H1 (cell line): ENCODE results near the gene NRXN3. TPM values are rescaled to one million over a fixed set of nuclear protein-coding genes. Genes with fewer than 3 reads are reported as not detected.

ENCODE experiments used
- CTCF ChIA-PET: fragments of 300-600 bp; sonication (Branson Sonifier 250); formaldehyde crosslinking; loops from one replicate; lab custom pipeline; 2021; ENCODE audit not compliant: partially characterized antibody; lab: Charles Lee
- POLR2A ChIA-PET: fragments of 300-600 bp; sonication (Branson Sonifier 250); formaldehyde crosslinking; loops from one replicate; lab custom pipeline; 2021; ENCODE audit warnings: inconsistent platforms; ENCODE audit not compliant: partially characterized antibody; lab: Charles Lee
- DNase-seq, 2 experiments: peaks; one replicate each; pipeline versions ENCODE4 v3.0.0 to v3.0.0-alpha.2; 2010 to 2022; ENCODE audit warnings: low spot score in 2 of 2, low read depth in 1 of 2, mixed read lengths in 1 of 2
- FAIRE-seq: peaks from 2 replicates; lab custom pipeline; 2011; peaks lifted over from hg19 to GRCh38; lab: Jason Lieb, UNC
- H2AFZ ChIP-seq: 2 replicates; pipeline ENCODE4 v1.8.1; 2012; ENCODE audit warnings: low read length, inconsistent platforms
- H2AK5ac ChIP-seq: 2 replicates; pipeline ENCODE4 v1.6.1; 2013; ENCODE audit warnings: low read depth, low read length
- H2BK120ac ChIP-seq: replicated peaks from 2 replicates; pipeline ENCODE3; 2013; ENCODE audit warnings: low read depth, low read length, inconsistent platforms
- H2BK12ac ChIP-seq: 2 replicates; pipeline ENCODE4 v1.6.1; 2013; ENCODE audit warnings: low read depth, low read length
- H2BK15ac ChIP-seq: 2 replicates; pipeline ENCODE4 v1.6.1; 2013; ENCODE audit warnings: low read length
- H2BK20ac ChIP-seq: 2 replicates; pipeline ENCODE4 v1.6.1; 2013; ENCODE audit warnings: low read length
- H2BK5ac ChIP-seq: 2 replicates; pipeline ENCODE4 v1.6.1; 2013; ENCODE audit warnings: low read depth, low read length
- H3K14ac ChIP-seq: 2 replicates; pipeline ENCODE4 v1.6.1; 2013; ENCODE audit warnings: inconsistent platforms; ENCODE audit not compliant: insufficient read length
- H3K18ac ChIP-seq: 2 replicates; pipeline ENCODE4 v1.6.1; 2013; ENCODE audit warnings: low read length; ENCODE audit errors: extremely low read depth
- H3K23ac ChIP-seq: 2 replicates; pipeline ENCODE4 v1.6.1; 2013; ENCODE audit warnings: inconsistent platforms; ENCODE audit not compliant: insufficient read length
- H3K23me2 ChIP-seq: 2 replicates; pipeline ENCODE4 v1.6.1; 2013; ENCODE audit warnings: low read depth, low read length
- H3K27ac ChIP-seq: 2 replicates; pipeline ENCODE4 v1.6.1; 2011; ENCODE audit warnings: low read depth, low read length, inconsistent platforms
- H3K27me3 ChIP-seq, 4 experiments: replicated peaks in 1 of 4; 1 replicate in 1 of 4; 2 replicates in 3 of 4; pipeline versions ENCODE4 v1.6.1 to v1.8.1; 2011 to 2013; ENCODE audit warnings: low read length in 3 of 4, mild to moderate bottlenecking in 3 of 4, inconsistent platforms in 2 of 4, mixed read lengths in 2 of 4, moderate library complexity in 1 of 4; ENCODE audit not compliant: control insufficient read depth in 3 of 4, insufficient read depth in 3 of 4; ENCODE audit errors: extremely low read depth in 1 of 4
- H3K36me3 ChIP-seq, 4 experiments: 2 replicates each; pipeline versions ENCODE4 v1.6.1 to v1.8.1; 2011 to 2013; ENCODE audit warnings: mild to moderate bottlenecking in 4 of 4, low read length in 3 of 4, moderate library complexity in 2 of 4, control low read depth in 1 of 4, inconsistent platforms in 1 of 4; ENCODE audit not compliant: insufficient read depth in 4 of 4, control insufficient read depth in 2 of 4
- H3K4ac ChIP-seq: replicated peaks from 2 replicates; pipeline ENCODE3; 2013; ENCODE audit warnings: low read length, low read depth, mixed read lengths, inconsistent platforms; ENCODE audit not compliant: insufficient read length
- H3K4me1 ChIP-seq, 4 experiments: replicated peaks in 1 of 4; 1 replicate in 1 of 4; 2 replicates in 3 of 4; pipeline versions ENCODE4 v1.6.1 to v1.8.1; 2011 to 2013; ENCODE audit warnings: low read length in 3 of 4, inconsistent platforms in 2 of 4, mixed read lengths in 1 of 4; ENCODE audit not compliant: insufficient read depth in 4 of 4, control insufficient read depth in 3 of 4
- H3K4me2 ChIP-seq, 2 experiments: 2 replicates each; pipeline versions ENCODE4 v1.6.1 to v1.8.1; 2011 to 2013; ENCODE audit warnings: low read depth in 2 of 2, low read length in 2 of 2, control low read depth in 1 of 2, inconsistent platforms in 1 of 2, mild to moderate bottlenecking in 1 of 2; ENCODE audit not compliant: insufficient read depth in 1 of 2
- H3K4me3 ChIP-seq, 4 experiments: fragments of 200-600, 300-600 bp in 1 of 4; sonication (generic), shearing (Covaris generic), sonication (Bioruptor Twin) in 1 of 4; 2 replicates each; pipeline versions ENCODE4 v1.5.1 to v1.8.1; 2011 to 2016; ENCODE audit warnings: low read length in 4 of 4, low read depth in 3 of 4, control low read depth in 2 of 4, inconsistent platforms in 2 of 4, mild to moderate bottlenecking in 2 of 4, mixed read lengths in 1 of 4, moderate library complexity in 1 of 4; ENCODE audit not compliant: insufficient read depth in 2 of 4; ENCODE audit errors: extremely low read depth in 1 of 4
- H3K56ac ChIP-seq: replicated peaks from 2 replicates; pipeline ENCODE3; 2013; ENCODE audit warnings: low read depth, mild to moderate bottlenecking, mixed read lengths, low read length, inconsistent platforms; ENCODE audit not compliant: insufficient read length
- H3K79me1 ChIP-seq: 2 replicates; pipeline ENCODE4 v1.6.1; 2013; ENCODE audit warnings: low read depth, low read length, control low read depth
- H3K79me2 ChIP-seq, 2 experiments: 2 replicates each; pipeline versions ENCODE4 v1.6.1 to v1.8.1; 2012 to 2013; ENCODE audit warnings: low read length in 2 of 2, mild to moderate bottlenecking in 2 of 2, inconsistent platforms in 1 of 2; ENCODE audit not compliant: insufficient read depth in 2 of 2, control insufficient read depth in 1 of 2
- H3K9ac ChIP-seq, 4 experiments: replicated peaks in 1 of 4; 1 replicate in 1 of 4; 2 replicates in 3 of 4; pipeline versions ENCODE4 v1.6.1 to v1.8.1; 2011 to 2013; ENCODE audit warnings: low read depth in 3 of 4, low read length in 3 of 4, control low read depth in 2 of 4, mild to moderate bottlenecking in 2 of 4, moderate library complexity in 2 of 4, inconsistent platforms in 1 of 4; ENCODE audit errors: extremely low read depth in 1 of 4
- H3K9me3 ChIP-seq, 2 experiments: 2 replicates each; pipeline versions ENCODE4 v1.6.1 to v1.8.1; 2012 to 2013; ENCODE audit warnings: mild to moderate bottlenecking in 2 of 2, moderate library complexity in 2 of 2, control low read depth in 1 of 2, inconsistent platforms in 1 of 2, low read depth in 1 of 2, low read length in 1 of 2, mixed read lengths in 1 of 2; ENCODE audit not compliant: insufficient read depth in 2 of 2
- H4K20me1 ChIP-seq, 2 experiments: replicated peaks in 1 of 2; 2 replicates each; pipeline versions ENCODE3 to v1.8.1; 2011 to 2013; ENCODE audit warnings: inconsistent platforms in 2 of 2, low read length in 2 of 2, mild to moderate bottlenecking in 1 of 2; ENCODE audit not compliant: insufficient read depth in 2 of 2, control insufficient read depth in 1 of 2
- H4K5ac ChIP-seq: 2 replicates; pipeline ENCODE4 v1.6.1; 2013; ENCODE audit warnings: low read length, low read depth, mixed read lengths, inconsistent platforms; ENCODE audit not compliant: insufficient read length
- H4K8ac ChIP-seq: 2 replicates; pipeline ENCODE4 v1.8.0; 2013; ENCODE audit warnings: mild to moderate bottlenecking, moderate library complexity, low read length, inconsistent platforms; ENCODE audit not compliant: insufficient read depth; ENCODE audit errors: extremely low read depth
- H4K91ac ChIP-seq: replicated peaks from 2 replicates; pipeline ENCODE3; 2013; ENCODE audit warnings: low read length, mixed read lengths, inconsistent platforms; ENCODE audit not compliant: insufficient read length
- BACH1 ChIP-seq: IDR thresholded peaks from 2 replicates; pipeline ENCODE4 v1.6.1; 2012; ENCODE audit warnings: low read length, improper control_type of control experiment
- EZH2 ChIP-seq: fragments of 200-600 bp; sonication (generic); IDR thresholded peaks from 2 replicates; pipeline ENCODE4 v1.7.1; 2012; ENCODE audit warnings: low read depth, mild to moderate bottlenecking, moderate library complexity, low read length, inconsistent platforms; ENCODE audit not compliant: severe bottlenecking
- FOSL1 ChIP-seq: IDR thresholded peaks from 2 replicates; pipeline ENCODE4 v1.6.1; 2011; ENCODE audit warnings: mild to moderate bottlenecking, low read depth, low read length, moderate library complexity; ENCODE audit not compliant: insufficient read depth
- RXRA ChIP-seq: IDR thresholded peaks from 2 replicates; pipeline ENCODE4 v1.6.1; 2011; ENCODE audit warnings: low read depth, mild to moderate bottlenecking, low read length, moderate library complexity; ENCODE audit not compliant: insufficient read depth
- SAP30 ChIP-seq: fragments of 300-600 bp; sonication (generic); IDR thresholded peaks from 2 replicates; pipeline ENCODE4 v1.7.1; 2012; ENCODE audit warnings: low read length, moderate library complexity, mild to moderate bottlenecking, inconsistent platforms; ENCODE audit not compliant: insufficient read depth, insufficient replicate concordance
- WGBS, 2 experiments: shearing (Covaris generic) in 1 of 2; methylation state at CpG; one replicate each; pipeline versions ENCODE4 v1.1.6 to v1.1.7; 2013 to 2015; ENCODE audit warnings: low lambda C conversion rate in 2 of 2, mixed read lengths in 2 of 2, inconsistent platforms in 1 of 2, low coverage in 1 of 2, missing lambda C conversion rate in 1 of 2; ENCODE audit not compliant: insufficient replicate concordance in 2 of 2, insufficient coverage in 1 of 2, insufficient read length in 1 of 2; ENCODE audit errors: extremely low coverage in 1 of 2, missing lambda C conversion rate in 1 of 2; 5-methylcytosine and 5-hydroxymethylcytosine counted together
- polyA plus RNA-seq, 7 experiments: library from polyadenylated mRNA; depleted of rRNA in 3 of 7; stranded (reverse) in 5 of 7; unstranded in 2 of 7; fragments of >200 nt in 5 of 7; fragments of 200-250 nt in 2 of 7; gene quantifications; 1 replicate in 5 of 7; 2 replicates in 1 of 7; 4 replicates in 1 of 7; pipeline versions ENCODE4 v1.2.1 to v1.2.3, GENCODE V29; 2011 to 2013; ENCODE audit warnings: missing spikeins in 2 of 7, mixed read lengths in 2 of 7
- total RNA-seq: library from RNA; stranded (reverse); fragmentation: NEBNext Ultra II Directional; extraction: Animal tissue kit (Norgen Biotek cat#: 25700); gene quantifications from 2 replicates; pipeline ENCODE4 v1.2.1, GENCODE V29; 2021

The NRXN3 gene
- total and polyA plus RNA-seq, 2 of the 8 experiments (the other 6 are each of a cell fraction or from before 2014, with no cell fraction given), result 2.6 to 4.1 TPM

DNA sequence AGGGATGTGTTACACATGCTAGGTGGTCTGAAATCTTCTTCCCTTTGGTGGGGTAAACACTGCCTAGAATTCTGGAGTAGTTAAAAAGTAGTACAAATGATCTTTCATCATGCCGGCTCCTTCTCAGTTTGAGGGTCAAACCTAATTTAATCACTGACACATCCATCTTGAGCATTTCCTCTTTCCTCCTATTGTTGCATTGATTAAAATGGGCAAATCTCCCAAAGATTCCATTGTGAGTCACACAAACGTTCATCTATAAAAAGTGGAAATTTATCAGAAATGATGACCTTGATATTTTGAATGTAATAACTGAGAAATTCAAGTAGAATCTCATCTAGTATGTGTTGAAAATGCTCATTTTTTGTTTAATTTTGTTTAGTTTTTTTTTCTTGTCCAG is 996.0 kb downstream of the NRXN3 start:
- H4K91ac ChIP-seq, result no peak overlapping the region
- H3K4me3 ChIP-seq, result no peak overlapping the region
- H2BK5ac ChIP-seq, result no peak overlapping the region
- H3K27me3 ChIP-seq, result no peaks in the 10 kb centered on the region
- POLR2A ChIA-PET, result no interaction called here
- TF ChIP-seq RXRA, result no peak
- TF ChIP-seq SAP30, result no peak
- TF ChIP-seq BACH1, result no peak
- no peak for TF ChIP-seq FOSL1
- no peak for TF ChIP-seq EZH2
- no peak overlapping the region for H2AK5ac ChIP-seq
- H3K9me3 ChIP-seq, result no peaks in the 10 kb centered on the region
- H3K79me2 ChIP-seq, result no peaks in the 10 kb centered on the region
- H3K4me2 ChIP-seq, result no peak overlapping the region
- H4K8ac ChIP-seq, result no peak overlapping the region
- no peaks in the 10 kb centered on the region for H3K79me1 ChIP-seq
- no peak overlapping the region for H2BK15ac ChIP-seq
- CTCF ChIA-PET, result no interaction called here
- H2BK20ac ChIP-seq, result no peak overlapping the region
- H3K9ac ChIP-seq, result no peak overlapping the region
- H3K56ac ChIP-seq, result no peak overlapping the region
- no peak overlapping the region for H3K14ac ChIP-seq
- no peak for FAIRE-seq
- no peaks in the 10 kb centered on the region for H3K36me3 ChIP-seq
- no peak overlapping the region for H2BK120ac ChIP-seq
- H3K23me2 ChIP-seq, result no peaks in the 10 kb centered on the region
- no peaks in the 10 kb centered on the region for H4K20me1 ChIP-seq
- H3K18ac ChIP-seq, result no peak overlapping the region
- H3K4me1 ChIP-seq, result no peaks in the 10 kb centered on the region
- H3K27ac ChIP-seq, result no peak overlapping the region
- no peak overlapping the region for H3K23ac ChIP-seq
- DNase-seq, result no peak
- no peak overlapping the region for H2AFZ ChIP-seq
- no peak overlapping the region for H4K5ac ChIP-seq
- H3K4ac ChIP-seq, result no peak overlapping the region
- no peak overlapping the region for H2BK12ac ChIP-seq
- 88% methylated on average over 2 of the region's 2 CpGs; no CpG with 5 or more reads in 1 of the 2 experiments for WGBS, 2 experiments
